K562 (cell line): ENCODE results near the gene SKIL. TPM values are rescaled to one million over a fixed set of nuclear protein-coding genes. Genes with fewer than 3 reads are reported as not detected.

Source experiments
- CREM ChIP-seq: IDR thresholded peaks from 2 replicates; pipeline ENCODE4 v1.6.1; 2014; ENCODE audit warnings: antibody characterized with exemption, low read depth
- ESRRA ChIP-seq: fragments of 450-650 bp; IDR thresholded peaks from 2 replicates; pipeline ENCODE4 v1.6.1; 2014; ENCODE audit warnings: low read depth, mild to moderate bottlenecking, moderate library complexity, borderline replicate concordance
- MEIS2 ChIP-seq: fragments of 450-650 bp; IDR thresholded peaks from 2 replicates; pipeline ENCODE4 v1.6.1; 2014; ENCODE audit warnings: mild to moderate bottlenecking; ENCODE audit not compliant: partially characterized antibody
- NR4A1 ChIP-seq, 2 experiments: fragments of 250-450 bp in 1 of 2; fragments of 450-650 bp in 1 of 2; sonication (Bioruptor Pico) in 1 of 2; IDR thresholded peaks; 2 replicates each; pipeline versions ENCODE4 v1.4.0 to v1.6.1; 2016 to 2020; ENCODE audit warnings: mild to moderate bottlenecking in 2 of 2, missing compliant biosample characterization in 1 of 2, missing genetic modification characterization in 1 of 2, moderate library complexity in 1 of 2
- PCBP2 ChIP-seq: fragments of 200-400 bp; formaldehyde crosslinking; IDR thresholded peaks from 2 replicates; pipeline ENCODE4 v1.6.1; 2018; ENCODE audit warnings: low read length, low read depth, mild to moderate bottlenecking, moderate library complexity; ENCODE audit not compliant: poor library complexity, severe bottlenecking
- SAFB2 ChIP-seq: fragments of 200-400 bp; formaldehyde crosslinking; IDR thresholded peaks from 2 replicates; pipeline ENCODE4 v1.6.1; 2018; ENCODE audit warnings: borderline replicate concordance, low read length, low read depth, moderate library complexity; ENCODE audit not compliant: severe bottlenecking
- SMARCA5 ChIP-seq: fragments of 450-650 bp; IDR thresholded peaks from 2 replicates; pipeline ENCODE4 v1.6.1; 2016
- SRSF7 ChIP-seq: fragments of 200-400 bp; formaldehyde crosslinking; optimal IDR thresholded peaks from 2 replicates; pipeline ENCODE3; 2017; ENCODE audit warnings: mild to moderate bottlenecking, low read depth, low read length
- TEAD4 ChIP-seq, 2 experiments: sonication (generic) in 1 of 2; formaldehyde crosslinking in 1 of 2; IDR thresholded peaks; 2 replicates each; pipeline versions ENCODE4 v1.6.1 to v1.8.0; 2012 to 2022; ENCODE audit warnings: borderline replicate concordance in 1 of 2, inconsistent platforms in 1 of 2, low read length in 1 of 2, mild to moderate bottlenecking in 1 of 2, missing genetic modification reagents in 1 of 2
- TRIM24 ChIP-seq, 2 experiments: fragments of 450-650 bp; IDR thresholded peaks; 2 replicates each; pipeline ENCODE4 v1.6.1; 2016
- ZBTB40 ChIP-seq, 2 experiments: fragments of 450-650 bp in 1 of 2; sonication (generic) in 1 of 2; formaldehyde crosslinking in 1 of 2; IDR thresholded peaks; 2 replicates each; pipeline versions ENCODE4 v1.7.1 to v1.9.0; 2016 to 2022; ENCODE audit warnings: inconsistent platforms in 1 of 2, mild to moderate bottlenecking in 1 of 2, missing genetic modification reagents in 1 of 2
- ZNF140 ChIP-seq: fragments of 250-450 bp; sonication (Bioruptor Pico); IDR thresholded peaks from 2 replicates; pipeline ENCODE4 v1.8.0; 2021; ENCODE audit warnings: moderate library complexity, mild to moderate bottlenecking, inconsistent platforms
- polyA plus RNA-seq, 8 experiments: library from polyadenylated mRNA; depleted of rRNA in 4 of 8; stranded (reverse) in 5 of 8; unstranded in 3 of 8; fragments of >200 nt; fragmentation: Nextera tagmentation in 2 of 8; fragmentation: Illumina TruSeq in 1 of 8; extraction: Ambion mirVana in 2 of 8; extraction: Trizol in 1 of 8; gene quantifications; 2 replicates each; pipeline versions ENCODE4 v1.2.1 to v1.2.3, GENCODE V29; 2011 to 2014; ENCODE audit warnings: inconsistent platforms in 1 of 8, missing spikeins in 1 of 8
- total RNA-seq, 7 experiments: library from RNA; depleted of rRNA in 6 of 7; stranded (reverse); fragments of >200 nt in 6 of 7; fragmentation: Illumina TruSeq in 2 of 7; extraction: Trizol in 2 of 7; gene quantifications; 2 replicates each; pipeline versions ENCODE4 v1.2.1 to v1.2.3, GENCODE V29; 2011 to 2021; ENCODE audit warnings: low replicate concordance in 1 of 7
- TF ChIP-seq, protein P1 (sequence below): sonication (generic); formaldehyde crosslinking; IDR thresholded peaks from 2 replicates; pipeline ENCODE4 v1.8.0; 2022; ENCODE audit warnings: missing genetic modification reagents, mild to moderate bottlenecking, borderline replicate concordance
- TF ChIP-seq, protein P2 (sequence below): sonication (generic); formaldehyde crosslinking; IDR thresholded peaks from 2 replicates; pipeline ENCODE4 v1.9.0; 2022; ENCODE audit warnings: mild to moderate bottlenecking, missing genetic modification reagents

SKIL gene
- total and polyA plus RNA-seq, 9 of the 15 experiments (the other 6 are each of a cell fraction or from before 2014, with no cell fraction given), result 4.3 to 19.1 (median 9.7) TPM

- TF ChIP-seq, protein P1, sequence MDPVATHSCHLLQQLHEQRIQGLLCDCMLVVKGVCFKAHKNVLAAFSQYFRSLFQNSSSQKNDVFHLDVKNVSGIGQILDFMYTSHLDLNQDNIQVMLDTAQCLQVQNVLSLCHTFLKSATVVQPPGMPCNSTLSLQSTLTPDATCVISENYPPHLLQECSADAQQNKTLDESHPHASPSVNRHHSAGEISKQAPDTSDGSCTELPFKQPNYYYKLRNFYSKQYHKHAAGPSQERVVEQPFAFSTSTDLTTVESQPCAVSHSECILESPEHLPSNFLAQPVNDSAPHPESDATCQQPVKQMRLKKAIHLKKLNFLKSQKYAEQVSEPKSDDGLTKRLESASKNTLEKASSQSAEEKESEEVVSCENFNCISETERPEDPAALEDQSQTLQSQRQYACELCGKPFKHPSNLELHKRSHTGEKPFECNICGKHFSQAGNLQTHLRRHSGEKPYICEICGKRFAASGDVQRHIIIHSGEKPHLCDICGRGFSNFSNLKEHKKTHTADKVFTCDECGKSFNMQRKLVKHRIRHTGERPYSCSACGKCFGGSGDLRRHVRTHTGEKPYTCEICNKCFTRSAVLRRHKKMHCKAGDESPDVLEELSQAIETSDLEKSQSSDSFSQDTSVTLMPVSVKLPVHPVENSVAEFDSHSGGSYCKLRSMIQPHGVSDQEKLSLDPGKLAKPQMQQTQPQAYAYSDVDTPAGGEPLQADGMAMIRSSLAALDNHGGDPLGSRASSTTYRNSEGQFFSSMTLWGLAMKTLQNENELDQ (CRISPR knock-in tag), result no peak
- TF ChIP-seq SRSF7 (no peak), ZNF140 (no peak), PCBP2 (no peak), TRIM24 (IDR thresholded peaks at IDR 0.05) (peak; percentile 77; a peak in 3 of 4 replicates), SAFB2 (no peak), ESRRA (no peak), SMARCA5 (no peak), MEIS2 (no peak), CREM (peak; percentile 57), ZBTB40 (IDR thresholded peaks at IDR 0.05) (no peak), ZBTB40 (CRISPR knock-in tag; IDR thresholded peaks at IDR 0.05) (no peak), NR4A1 (CRISPR knock-in tag; IDR thresholded peaks at IDR 0.05) (no peak), NR4A1 (tag; IDR thresholded peaks at IDR 0.05) (no peak), TEAD4 (IDR thresholded peaks at IDR 0.05; ENCODE audit: low read length) (peak; percentile 98), TEAD4 (CRISPR knock-in tag; IDR thresholded peaks at IDR 0.05; ENCODE audit: borderline replicate concordance) (no peak)
- TF ChIP-seq, protein P2, sequence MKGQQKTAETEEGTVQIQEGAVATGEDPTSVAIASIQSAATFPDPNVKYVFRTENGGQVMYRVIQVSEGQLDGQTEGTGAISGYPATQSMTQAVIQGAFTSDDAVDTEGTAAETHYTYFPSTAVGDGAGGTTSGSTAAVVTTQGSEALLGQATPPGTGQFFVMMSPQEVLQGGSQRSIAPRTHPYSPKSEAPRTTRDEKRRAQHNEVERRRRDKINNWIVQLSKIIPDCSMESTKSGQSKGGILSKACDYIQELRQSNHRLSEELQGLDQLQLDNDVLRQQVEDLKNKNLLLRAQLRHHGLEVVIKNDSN (CRISPR knock-in tag), result no peak
These were observed 4.2 kb downstream of the SKIL start (continued) for GRCh38 chr3:170361711-170362110.
